GM23338 (cell line): ENCODE data around the gene YBX2.

Experiments
- CREB1 ChIP-seq: fragments of 250-450 bp; sonication (Bioruptor Pico); IDR thresholded peaks from 2 replicates; pipeline ENCODE4 v1.5.0; 2020; ENCODE audit warnings: low read depth, mild to moderate bottlenecking, moderate library complexity
- CTCF ChIP-seq, 2 experiments: fragments of 200-600 bp in 1 of 2; sonication (generic) in 1 of 2; conservative IDR thresholded peaks; 2 replicates each; pipeline versions ENCODE4 v1.5.1 to v1.6.1; 2016 to 2017; ENCODE audit warnings: antibody characterized with exemption in 2 of 2, low read depth in 2 of 2, mild to moderate bottlenecking in 2 of 2, moderate library complexity in 1 of 2
- EZH2 ChIP-seq: fragments of 200-600 bp; sonication (generic); IDR thresholded peaks from one replicate; pipeline ENCODE4 v1.8.0; 2017; ENCODE audit warnings: antibody characterized with exemption, mild to moderate bottlenecking, low read depth; ENCODE audit not compliant: unreplicated experiment
- EZH2phosphoT487 ChIP-seq: fragments of 200-600 bp; sonication (generic); IDR thresholded peaks from one replicate; pipeline ENCODE4 v1.8.1; 2018; ENCODE audit warnings: antibody characterized with exemption; ENCODE audit not compliant: unreplicated experiment
- JUNB ChIP-seq: IDR thresholded peaks from one replicate; pipeline ENCODE4 v1.6.1; 2016; ENCODE audit warnings: antibody characterized with exemption; ENCODE audit not compliant: unreplicated experiment
- NANOG ChIP-seq: IDR thresholded peaks from 2 replicates; pipeline ENCODE4 v1.6.1; 2016; ENCODE audit warnings: antibody characterized with exemption, borderline replicate concordance
- POLR2AphosphoS5 ChIP-seq: IDR thresholded peaks from 2 replicates; pipeline ENCODE4 v1.6.1; 2016; ENCODE audit warnings: antibody characterized with exemption, low read depth
- ZNF114 ChIP-seq: fragments of 250-450 bp; sonication (Bioruptor Pico); IDR thresholded peaks from 2 replicates; pipeline ENCODE4 v1.5.0; 2020; ENCODE audit warnings: mild to moderate bottlenecking, moderate library complexity
- ZNF462 ChIP-seq: fragments of 250-450 bp; sonication (Bioruptor Pico); IDR thresholded peaks from 2 replicates; pipeline ENCODE4 v1.5.0; 2020; ENCODE audit warnings: mild to moderate bottlenecking, moderate library complexity
- TF ChIP-seq, protein P1 (sequence below): IDR thresholded peaks from one replicate; pipeline ENCODE4 v1.6.1; 2018; ENCODE audit warnings: antibody characterized with exemption; ENCODE audit not compliant: unreplicated experiment
- TF ChIP-seq, protein P2 (sequence below): IDR thresholded peaks from 2 replicates; pipeline ENCODE4 v1.6.1; 2016; ENCODE audit warnings: antibody characterized with exemption

GRCh38 chr17:7321466-7321865, 27.0 kb upstream of the YBX2 start:
- no peak for TF ChIP-seq CTCF (conservative IDR thresholded peaks at IDR 0.05; ENCODE audit: low read depth in 2 of 2)
- TF ChIP-seq, protein P1, sequence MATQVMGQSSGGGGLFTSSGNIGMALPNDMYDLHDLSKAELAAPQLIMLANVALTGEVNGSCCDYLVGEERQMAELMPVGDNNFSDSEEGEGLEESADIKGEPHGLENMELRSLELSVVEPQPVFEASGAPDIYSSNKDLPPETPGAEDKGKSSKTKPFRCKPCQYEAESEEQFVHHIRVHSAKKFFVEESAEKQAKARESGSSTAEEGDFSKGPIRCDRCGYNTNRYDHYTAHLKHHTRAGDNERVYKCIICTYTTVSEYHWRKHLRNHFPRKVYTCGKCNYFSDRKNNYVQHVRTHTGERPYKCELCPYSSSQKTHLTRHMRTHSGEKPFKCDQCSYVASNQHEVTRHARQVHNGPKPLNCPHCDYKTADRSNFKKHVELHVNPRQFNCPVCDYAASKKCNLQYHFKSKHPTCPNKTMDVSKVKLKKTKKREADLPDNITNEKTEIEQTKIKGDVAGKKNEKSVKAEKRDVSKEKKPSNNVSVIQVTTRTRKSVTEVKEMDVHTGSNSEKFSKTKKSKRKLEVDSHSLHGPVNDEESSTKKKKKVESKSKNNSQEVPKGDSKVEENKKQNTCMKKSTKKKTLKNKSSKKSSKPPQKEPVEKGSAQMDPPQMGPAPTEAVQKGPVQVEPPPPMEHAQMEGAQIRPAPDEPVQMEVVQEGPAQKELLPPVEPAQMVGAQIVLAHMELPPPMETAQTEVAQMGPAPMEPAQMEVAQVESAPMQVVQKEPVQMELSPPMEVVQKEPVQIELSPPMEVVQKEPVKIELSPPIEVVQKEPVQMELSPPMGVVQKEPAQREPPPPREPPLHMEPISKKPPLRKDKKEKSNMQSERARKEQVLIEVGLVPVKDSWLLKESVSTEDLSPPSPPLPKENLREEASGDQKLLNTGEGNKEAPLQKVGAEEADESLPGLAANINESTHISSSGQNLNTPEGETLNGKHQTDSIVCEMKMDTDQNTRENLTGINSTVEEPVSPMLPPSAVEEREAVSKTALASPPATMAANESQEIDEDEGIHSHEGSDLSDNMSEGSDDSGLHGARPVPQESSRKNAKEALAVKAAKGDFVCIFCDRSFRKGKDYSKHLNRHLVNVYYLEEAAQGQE: no peak
- no peak for TF ChIP-seq POLR2AphosphoS5
- TF ChIP-seq EZH2: no peak
- no peak for TF ChIP-seq CREB1 (CRISPR knock-in tag)
- no peak for TF ChIP-seq EZH2phosphoT487
- TF ChIP-seq, protein P2, sequence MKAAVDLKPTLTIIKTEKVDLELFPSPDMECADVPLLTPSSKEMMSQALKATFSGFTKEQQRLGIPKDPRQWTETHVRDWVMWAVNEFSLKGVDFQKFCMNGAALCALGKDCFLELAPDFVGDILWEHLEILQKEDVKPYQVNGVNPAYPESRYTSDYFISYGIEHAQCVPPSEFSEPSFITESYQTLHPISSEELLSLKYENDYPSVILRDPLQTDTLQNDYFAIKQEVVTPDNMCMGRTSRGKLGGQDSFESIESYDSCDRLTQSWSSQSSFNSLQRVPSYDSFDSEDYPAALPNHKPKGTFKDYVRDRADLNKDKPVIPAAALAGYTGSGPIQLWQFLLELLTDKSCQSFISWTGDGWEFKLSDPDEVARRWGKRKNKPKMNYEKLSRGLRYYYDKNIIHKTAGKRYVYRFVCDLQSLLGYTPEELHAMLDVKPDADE: no peak
- TF ChIP-seq ZNF114 (CRISPR knock-in tag): no peak
- no peak for TF ChIP-seq ZNF462 (CRISPR knock-in tag)
- no peak for TF ChIP-seq JUNB
- no peak for TF ChIP-seq NANOG
